Measurements from ENCODE around the gene TXLNB.

The TXLNB gene

GRCh38 chr6:139291813-139292619, at the start of gene TXLNB:
TXLNB (minus strand) TSS chr6:139291998; CDS start chr6:139288899, 3,099 bp downstream.
- FAIRE-seq (no peak), DNase-seq (ENCODE audit: low spot score) (no peak)

DNA sequence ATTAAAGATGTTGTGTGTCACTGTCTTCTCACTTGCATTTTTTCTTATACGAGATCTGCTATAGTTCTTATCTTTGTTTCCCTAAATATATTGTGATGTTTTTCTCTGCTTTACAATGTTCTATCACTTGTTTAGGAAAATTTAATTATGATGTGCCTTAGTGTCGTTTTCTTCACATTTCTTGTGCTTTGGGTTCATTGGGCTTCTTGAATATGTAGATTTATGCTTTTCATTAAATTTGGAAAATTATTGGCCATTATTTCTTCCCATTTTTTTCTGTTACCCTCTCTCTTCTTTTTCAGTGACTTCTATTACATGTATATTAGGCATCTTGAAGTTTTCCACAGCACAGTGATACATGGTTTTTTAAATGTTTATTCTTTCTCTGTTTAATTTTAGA, 49.3 kb upstream of the TXLNB start:
- DNase-seq (ENCODE audit: low spot score) (no peak), FAIRE-seq (no peak)

GRCh38 chr6:139338795-139339194, 47.0 kb upstream of the TXLNB start:
- no peak for DNase-seq (ENCODE audit: low spot score)
- no peak for FAIRE-seq

GRCh38 chr6:139337830-139338229, 46.0 kb upstream of the TXLNB start:
- no peak for FAIRE-seq
- DNase-seq (ENCODE audit: low spot score) = no peak

- FAIRE-seq = no peak
- DNase-seq (ENCODE audit: low spot score) = no peak
Observed at GRCh38 chr6:139337001-139337400, 45.2 kb upstream of the TXLNB start.

DNA sequence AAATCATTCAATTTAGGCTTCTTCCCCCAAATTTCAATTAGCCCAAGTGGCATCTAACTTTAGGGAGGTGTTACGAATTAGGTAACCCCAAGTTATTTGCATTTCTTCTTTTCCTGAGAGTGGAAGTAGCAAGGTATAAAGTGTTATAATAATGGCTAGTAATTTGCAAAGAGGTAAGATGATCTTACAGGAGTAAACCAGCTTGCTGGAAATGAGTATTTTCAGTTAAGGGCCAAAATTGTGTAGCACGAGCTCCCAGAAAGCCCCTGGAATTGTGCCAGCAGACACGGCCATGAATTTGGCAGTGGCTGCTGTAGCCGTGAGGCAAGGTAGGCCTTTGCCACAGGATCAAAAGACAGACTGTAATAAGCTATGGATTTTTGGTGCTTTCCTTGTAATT, 44.7 kb upstream of the TXLNB start:
- FAIRE-seq = no peak
- no peak for DNase-seq (ENCODE audit: low spot score)

GRCh38 chr6:139335447-139336210, 43.8 kb upstream of the TXLNB start:
- FAIRE-seq (no peak), DNase-seq (ENCODE audit: low spot score) (no peak)

DNA sequence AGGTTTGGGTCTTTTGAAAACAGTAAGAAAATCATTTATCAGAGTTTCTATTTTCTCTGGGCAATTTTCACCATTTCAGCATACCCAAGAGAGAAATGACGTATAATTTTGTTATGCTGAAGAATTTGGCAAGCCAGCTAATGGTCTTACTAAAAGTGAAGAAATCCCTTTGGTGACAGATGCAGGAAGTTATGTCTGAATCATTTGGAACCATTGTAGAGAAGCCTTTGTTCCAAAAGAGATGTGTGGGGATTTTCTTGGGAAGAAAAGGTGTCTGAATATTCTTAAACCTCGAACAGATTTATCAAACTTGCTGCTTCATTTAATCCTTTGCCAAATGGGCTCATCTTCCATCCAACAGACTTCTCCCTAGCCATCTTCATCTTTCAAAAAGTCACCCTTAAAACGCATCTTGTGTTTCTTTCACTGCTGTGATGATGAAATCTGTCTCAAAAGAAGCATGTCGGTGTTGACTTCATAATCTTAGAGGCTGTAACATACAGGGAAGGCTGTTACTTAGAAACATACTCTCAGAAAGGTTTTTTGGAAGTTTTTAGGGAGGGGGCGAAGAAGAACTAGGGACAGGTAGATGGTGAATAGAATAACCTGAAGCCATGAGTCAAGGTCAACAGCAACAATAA, 43.1 kb upstream of the TXLNB start:
- DNase-seq (ENCODE audit: low spot score) = no peak
- FAIRE-seq = no peak

GRCh38 chr6:139330826-139331500, 39.2 kb upstream of the TXLNB start:
- no peak for FAIRE-seq
- no peak for DNase-seq (ENCODE audit: low spot score)

DNA sequence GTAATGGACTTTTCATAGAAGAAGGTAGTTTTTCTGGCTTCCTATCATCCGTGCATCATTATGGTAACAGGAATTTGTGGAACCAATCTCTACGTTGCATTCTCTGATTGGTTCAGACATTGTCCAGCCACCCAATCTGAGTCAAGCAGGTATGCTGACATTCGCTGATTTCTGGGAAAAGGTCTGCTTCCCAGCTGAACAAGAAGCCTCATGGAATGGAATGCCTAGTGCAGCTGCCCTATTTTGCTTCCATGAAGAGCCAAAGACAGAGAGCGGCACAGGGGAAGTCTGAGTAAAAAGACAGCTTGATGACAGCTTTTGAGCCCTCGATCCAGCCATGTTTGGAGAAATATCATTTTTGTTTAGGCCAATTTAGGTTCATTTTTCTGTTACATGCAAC, 38.5 kb upstream of the TXLNB start:
- no peak for DNase-seq (ENCODE audit: low spot score)
- FAIRE-seq = no peak

DNA sequence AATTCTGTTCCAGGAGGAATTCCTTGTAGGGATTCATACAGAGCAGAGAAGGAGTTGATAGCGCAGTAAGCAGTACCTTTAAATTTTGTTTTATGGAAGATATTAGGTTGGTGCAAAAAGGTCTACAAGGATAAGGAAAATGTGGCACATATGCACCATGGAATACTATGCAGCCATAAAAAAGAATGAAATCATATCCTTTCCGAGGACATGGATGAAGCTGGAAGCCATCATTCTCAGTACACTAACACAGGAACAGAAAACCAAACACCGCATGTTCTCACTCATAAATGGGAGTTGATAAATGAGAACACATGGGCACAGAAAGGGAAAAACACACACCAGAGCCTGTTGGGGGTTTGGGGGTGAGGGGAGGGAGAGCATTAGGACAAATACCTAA, 37.4 kb upstream of the TXLNB start:
- FAIRE-seq = no peak
- no peak for DNase-seq (ENCODE audit: low spot score)

DNA sequence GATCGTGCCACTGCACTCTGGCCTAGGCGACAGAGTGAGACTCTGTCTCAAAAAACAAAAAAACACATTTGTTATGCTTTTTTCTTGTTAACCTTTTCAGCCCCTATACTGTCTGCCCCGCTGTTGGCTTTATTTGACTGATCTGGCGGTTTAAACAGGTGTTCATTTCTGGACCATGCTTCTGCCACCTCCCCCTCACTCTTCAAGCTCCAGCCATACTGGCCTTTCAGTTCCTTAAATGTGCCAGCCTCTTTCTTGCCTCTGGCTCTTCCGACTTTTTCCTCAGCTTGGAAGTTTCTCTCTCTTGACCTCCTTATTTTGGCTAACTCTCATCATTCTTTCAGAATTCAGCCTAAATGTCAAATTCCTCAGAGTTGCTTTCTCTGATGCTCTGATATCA, 35.2 kb upstream of the TXLNB start:
- DNase-seq (ENCODE audit: low spot score) = no peak
- no peak for FAIRE-seq

DNA sequence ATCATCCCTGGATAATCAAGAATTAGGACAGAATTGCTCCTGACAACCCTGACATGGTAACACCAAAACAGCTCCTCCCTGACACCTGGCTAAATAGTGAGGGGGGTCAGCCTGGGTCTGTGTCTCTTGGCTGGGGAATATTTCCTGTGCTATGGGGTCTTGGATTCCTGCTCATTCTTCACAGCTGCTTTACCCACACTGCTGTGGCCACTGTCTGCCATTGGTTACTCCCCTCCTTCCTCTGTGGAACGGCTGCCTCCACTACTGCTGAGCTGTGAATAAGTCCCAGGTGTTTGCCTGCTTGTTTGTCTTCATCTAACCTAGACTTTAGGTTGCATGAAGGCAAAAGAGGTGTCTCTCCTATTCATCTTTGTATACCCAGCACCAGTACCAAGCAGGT, 33.9 kb upstream of the TXLNB start:
- FAIRE-seq = no peak

GRCh38 chr6:139325125-139325524, 33.3 kb upstream of the TXLNB start:
- FAIRE-seq (no peak), DNase-seq (ENCODE audit: low spot score) (no peak)

More for the DNA sequence above, 33.9 kb upstream of the TXLNB start:
- no peak for DNase-seq (ENCODE audit: low spot score)

DNA sequence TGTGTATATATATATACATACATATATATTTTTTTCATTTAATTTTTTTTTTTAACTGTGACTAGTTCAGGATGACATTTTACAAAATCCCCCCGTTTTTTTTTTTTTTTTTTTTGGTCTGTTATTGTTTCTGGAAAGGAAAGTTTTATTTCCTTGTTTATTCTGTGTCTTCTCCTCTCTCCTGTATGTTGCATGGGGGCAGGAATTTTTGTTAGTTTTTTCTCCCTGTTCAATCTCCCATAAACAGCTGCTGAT, 32.4 kb upstream of the TXLNB start:
- FAIRE-seq (no peak), DNase-seq (ENCODE audit: low spot score) (no peak)

DNA sequence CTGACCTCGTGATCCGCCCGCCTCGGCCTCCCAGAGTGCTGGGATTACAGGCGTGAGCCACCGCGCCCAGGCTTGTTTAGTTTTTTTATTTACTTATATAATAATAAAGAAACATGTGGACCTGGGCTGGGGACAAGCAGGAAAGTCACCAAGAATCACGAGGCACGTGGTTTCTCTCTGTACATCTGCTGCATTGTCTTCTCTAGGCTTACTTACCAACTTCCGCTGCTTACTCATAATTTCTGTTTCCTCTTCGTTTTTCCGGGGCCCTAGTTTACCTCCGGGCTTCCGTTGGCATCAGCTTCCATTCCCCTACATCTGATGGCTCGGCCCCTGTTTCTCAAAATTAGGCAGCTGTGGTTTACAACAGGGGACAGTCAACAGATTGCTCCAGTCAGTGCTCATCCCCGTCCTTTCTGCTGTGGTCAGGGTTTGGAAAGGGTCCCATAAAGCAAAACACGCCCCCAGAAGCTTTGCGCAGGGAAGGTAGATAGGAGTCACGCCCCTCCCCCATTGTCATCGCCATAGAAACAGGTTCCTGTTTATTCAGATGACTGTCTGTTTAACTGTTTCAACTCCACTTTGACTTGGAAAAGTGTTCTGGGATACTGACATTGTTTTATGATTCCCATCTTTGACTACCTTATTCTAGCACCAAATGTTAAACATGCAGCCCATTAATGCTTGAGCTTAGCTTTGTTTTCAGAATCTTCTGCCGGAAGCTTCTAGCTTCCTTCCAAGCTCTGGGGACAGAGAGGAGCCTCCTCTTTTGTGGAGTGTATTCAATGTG, 31.9 kb upstream of the TXLNB start:
- FAIRE-seq (no peak), DNase-seq (ENCODE audit: low spot score) (no peak)

DNA sequence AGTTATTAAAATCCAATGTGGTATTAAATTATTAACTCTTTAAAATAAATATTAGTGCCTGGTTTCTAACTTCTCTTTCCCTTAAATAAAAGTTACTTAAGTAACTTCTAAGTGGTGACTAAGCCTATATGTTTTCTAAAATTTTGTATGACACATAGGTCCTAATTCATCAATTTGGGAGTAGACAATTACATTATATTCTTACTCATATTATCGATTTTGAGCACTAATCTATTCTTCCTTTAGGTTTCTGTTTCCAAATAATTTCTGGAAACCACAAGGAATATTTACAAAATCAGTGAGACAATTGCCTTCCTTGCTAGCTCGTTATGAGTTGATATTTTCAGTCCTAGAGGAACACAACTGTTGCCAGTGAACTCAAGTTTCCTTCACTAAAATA, 28.3 kb upstream of the TXLNB start:
- no peak for FAIRE-seq
- DNase-seq (ENCODE audit: low spot score) = no peak

DNA sequence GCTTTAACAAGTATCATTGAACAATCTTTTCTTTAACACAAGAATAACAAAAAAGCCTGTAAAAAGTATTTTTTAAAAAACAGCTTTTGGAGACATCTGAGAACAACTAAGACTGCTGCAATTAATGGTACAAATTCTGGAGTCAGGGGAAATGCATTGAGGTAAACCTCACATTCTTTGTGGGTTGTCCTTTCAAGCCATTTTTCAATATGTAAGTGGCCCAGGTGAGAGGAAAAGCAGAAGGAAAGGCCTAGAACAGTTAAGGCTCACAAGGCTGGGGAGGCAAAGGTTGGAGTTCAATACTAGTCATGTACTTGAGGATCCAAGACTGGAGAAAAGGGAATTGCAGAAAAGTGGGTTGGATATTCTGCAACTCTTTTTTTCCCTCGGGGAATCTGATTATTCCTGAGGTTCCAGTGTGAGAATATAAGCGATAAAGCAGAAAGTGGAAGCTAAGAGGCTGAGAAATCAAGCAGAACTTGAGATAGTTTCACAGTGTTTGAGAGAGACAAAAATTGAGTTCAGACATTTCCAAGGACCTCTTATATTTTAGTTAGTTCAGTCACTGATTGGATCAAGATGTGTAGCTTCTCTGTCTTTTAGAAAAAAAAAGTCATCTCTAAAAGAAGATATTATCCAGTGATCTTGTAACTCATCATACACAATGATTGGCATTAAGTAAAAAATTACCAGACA, 25.0 kb upstream of the TXLNB start:
- FAIRE-seq (no peak), DNase-seq (ENCODE audit: low spot score) (no peak)

DNA sequence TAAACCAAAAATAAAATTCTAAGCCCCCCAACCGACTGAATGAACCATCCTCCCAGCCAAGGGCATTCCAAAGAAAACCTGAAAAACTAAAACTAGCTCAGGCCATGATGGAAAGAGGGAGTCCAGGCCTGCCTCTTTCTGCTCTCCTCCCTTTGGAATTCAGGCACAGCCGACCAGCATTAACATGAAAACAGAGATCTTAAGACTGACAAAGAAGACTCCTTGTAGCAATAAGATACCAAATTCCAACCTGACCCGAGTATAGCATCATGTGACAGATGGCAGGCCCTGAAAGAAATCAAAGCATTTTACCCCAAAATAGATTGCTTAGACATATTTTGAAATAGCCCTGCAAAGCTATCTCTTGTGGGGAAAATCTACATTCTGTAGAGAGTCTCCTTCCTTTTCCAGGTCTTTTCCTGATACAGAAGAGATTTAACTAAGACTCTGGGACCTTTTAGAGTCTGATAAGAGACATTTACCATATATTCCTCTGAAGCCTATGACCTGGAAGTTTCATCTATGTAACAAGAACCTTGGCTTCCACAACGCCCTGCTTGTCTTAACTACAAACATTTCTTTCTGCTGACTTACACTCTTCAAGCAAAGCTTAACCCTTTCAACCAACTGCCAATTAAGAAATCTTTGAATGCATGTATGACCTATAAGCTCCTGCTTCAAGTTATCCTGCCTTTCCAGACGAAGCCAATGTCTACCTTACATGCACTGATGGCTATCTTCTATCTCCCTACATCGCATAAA, 22.2 kb upstream of the TXLNB start:
- DNase-seq (ENCODE audit: low spot score) (no peak), FAIRE-seq (no peak)

DNA sequence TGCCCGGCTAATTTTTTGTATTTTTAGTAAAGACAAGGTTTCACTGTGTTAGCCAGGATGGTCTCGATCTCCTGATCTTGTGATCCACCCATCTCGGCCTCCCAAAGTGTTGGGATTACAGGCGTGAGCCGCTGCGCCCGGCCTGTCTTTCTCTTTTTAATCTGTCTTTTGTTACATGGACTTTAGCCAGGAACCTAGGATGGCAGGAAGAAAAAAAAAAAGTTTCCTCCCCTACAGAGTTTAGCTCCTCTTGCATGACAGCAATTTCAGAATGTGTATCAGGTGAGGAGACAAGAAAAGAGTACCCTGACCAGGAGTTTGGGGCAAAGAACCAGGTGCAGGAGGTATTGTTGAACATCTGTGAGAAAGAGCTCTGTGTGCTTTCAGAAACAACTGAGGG, 21.4 kb upstream of the TXLNB start:
- no peak for DNase-seq (ENCODE audit: low spot score)

More for the DNA sequence above, 21.4 kb upstream of the TXLNB start:
- FAIRE-seq = no peak
